HFF-Myc (cell line): ENCODE data around the gene OTOL1.
"Not testable (repeated sequence)": the region's sequence is repeated elsewhere in the genome, so short reads cannot be mapped to it uniquely, and the experiment has no call there.

Source experiments
- DNase-seq: peaks from one replicate; pipeline ENCODE4 v3.0.0-alpha.2; 2011; ENCODE audit warnings: low read depth; ENCODE audit errors: extremely low read depth
- H3K4me3 ChIP-seq: replicated peaks from 2 replicates; pipeline ENCODE4 v1.5.1; 2011; ENCODE audit warnings: low read depth, mild to moderate bottlenecking, control low read depth, low read length
- CTCF ChIP-seq: IDR thresholded peaks from 2 replicates; pipeline ENCODE4 v1.5.1; 2012; ENCODE audit warnings: mild to moderate bottlenecking, low read depth, low read length, control low read depth; ENCODE audit errors: missing control alignments

Gene OTOL1

GRCh38 chr3:161474139-161474538, 22.5 kb upstream of the OTOL1 start:
- DNase-seq: no peak
- no peak overlapping the region for H3K4me3 ChIP-seq
- no peak for TF ChIP-seq CTCF

GRCh38 chr3:161474741-161475140, 21.9 kb upstream of the OTOL1 start:
- DNase-seq: no peak
- TF ChIP-seq CTCF: no peak
- no peak overlapping the region for H3K4me3 ChIP-seq

- DNase-seq: no peak
- no peak for TF ChIP-seq CTCF
- H3K4me3 ChIP-seq: no peak overlapping the region
Measured at GRCh38 chr3:161475206-161475605, 21.4 kb upstream of the OTOL1 start.

DNA sequence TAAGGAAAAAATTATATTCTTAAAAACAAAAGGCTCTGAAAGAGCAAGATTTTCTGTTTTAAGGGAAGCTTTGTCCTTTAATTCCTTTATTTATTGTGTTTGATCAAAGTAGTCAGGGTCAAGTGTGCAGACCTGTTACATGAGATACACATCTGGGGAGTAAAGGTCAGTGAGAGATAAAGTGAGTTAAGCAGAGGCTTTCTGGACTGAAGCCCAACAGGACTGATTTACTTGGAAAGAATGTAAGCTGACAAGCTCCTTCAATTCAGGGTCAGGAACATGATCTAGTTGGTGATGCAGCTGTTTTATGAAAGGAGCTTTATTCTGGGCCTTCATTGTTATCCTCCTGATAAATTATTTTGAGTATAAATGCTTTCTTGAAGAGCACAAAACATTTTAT, 20.7 kb upstream of the OTOL1 start:
- no peak overlapping the region for H3K4me3 ChIP-seq
- DNase-seq: no peak
- no peak for TF ChIP-seq CTCF

- no peak for DNase-seq
- TF ChIP-seq CTCF: no peak
- H3K4me3 ChIP-seq: no peak overlapping the region
Measured at GRCh38 chr3:161484226-161484625, 12.4 kb upstream of the OTOL1 start.

DNA sequence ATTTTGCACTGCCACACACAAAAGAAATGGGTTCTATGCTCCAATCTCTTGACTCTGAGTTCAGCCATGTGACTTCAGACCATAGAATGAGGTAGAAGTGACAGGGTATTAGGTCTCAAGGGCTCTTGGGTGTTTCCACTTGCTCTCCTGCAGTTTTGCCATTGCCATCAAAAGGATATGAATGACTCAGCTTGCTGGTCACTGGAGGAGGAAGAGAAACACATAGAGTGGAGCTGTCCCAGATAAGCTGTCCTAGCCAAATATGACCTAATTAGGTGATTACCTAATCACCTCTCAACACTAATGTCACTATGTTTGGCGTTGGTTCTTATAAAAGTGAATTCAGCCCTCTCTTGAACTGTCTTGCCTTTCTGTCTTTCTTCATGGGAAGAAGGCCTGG, 8.3 kb upstream of the OTOL1 start:
- DNase-seq, H3K4me3 ChIP-seq: not testable (repeated sequence)

- no peak for TF ChIP-seq CTCF
- H3K4me3 ChIP-seq: no peak overlapping the region
- DNase-seq: no peak
Measured at GRCh38 chr3:161489395-161489794, 7.2 kb upstream of the OTOL1 start.

DNA sequence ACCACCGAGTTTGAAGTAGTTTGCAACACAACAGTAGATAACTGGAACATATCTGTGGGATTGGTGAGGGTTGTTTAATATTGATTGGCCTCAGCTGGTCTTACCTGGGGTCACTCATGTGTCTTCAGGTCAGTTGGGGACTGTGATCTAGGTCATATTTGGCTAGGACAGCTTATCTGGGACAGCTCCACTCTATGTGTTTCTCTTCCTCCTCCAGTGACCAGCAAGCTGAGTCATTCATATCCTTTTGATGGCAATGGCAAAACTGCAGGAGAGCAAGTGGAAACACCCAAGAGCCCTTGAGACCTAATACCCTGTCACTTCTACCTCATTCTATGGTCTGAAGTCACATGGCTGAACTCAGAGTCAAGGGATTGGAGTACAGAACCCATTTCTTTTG, 5.8 kb upstream of the OTOL1 start:
- not testable (repeated sequence) for H3K4me3 ChIP-seq, DNase-seq
